ENCODE data around the gene KRTAP1-3. TPM values are rescaled to one million over a fixed set of nuclear protein-coding genes. Genes with fewer than 3 reads are reported as not detected.

Gene KRTAP1-3
- total RNA-seq, 1 donor, result not detected

- no peak overlapping the region for H3K4me3 ChIP-seq (ENCODE audit: low read depth, low read length)
Observed at GRCh38 chr17:41020336-41020735, 14.3 kb downstream of the KRTAP1-3 start.

GRCh38 chr17:41019415-41019814, 15.3 kb downstream of the KRTAP1-3 start:
- DNase-seq (ENCODE audit: low read depth), result no peak
- TF ChIP-seq, protein P1, sequence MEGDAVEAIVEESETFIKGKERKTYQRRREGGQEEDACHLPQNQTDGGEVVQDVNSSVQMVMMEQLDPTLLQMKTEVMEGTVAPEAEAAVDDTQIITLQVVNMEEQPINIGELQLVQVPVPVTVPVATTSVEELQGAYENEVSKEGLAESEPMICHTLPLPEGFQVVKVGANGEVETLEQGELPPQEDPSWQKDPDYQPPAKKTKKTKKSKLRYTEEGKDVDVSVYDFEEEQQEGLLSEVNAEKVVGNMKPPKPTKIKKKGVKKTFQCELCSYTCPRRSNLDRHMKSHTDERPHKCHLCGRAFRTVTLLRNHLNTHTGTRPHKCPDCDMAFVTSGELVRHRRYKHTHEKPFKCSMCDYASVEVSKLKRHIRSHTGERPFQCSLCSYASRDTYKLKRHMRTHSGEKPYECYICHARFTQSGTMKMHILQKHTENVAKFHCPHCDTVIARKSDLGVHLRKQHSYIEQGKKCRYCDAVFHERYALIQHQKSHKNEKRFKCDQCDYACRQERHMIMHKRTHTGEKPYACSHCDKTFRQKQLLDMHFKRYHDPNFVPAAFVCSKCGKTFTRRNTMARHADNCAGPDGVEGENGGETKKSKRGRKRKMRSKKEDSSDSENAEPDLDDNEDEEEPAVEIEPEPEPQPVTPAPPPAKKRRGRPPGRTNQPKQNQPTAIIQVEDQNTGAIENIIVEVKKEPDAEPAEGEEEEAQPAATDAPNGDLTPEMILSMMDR (IDR thresholded peaks at IDR 0.05; ENCODE audit: insufficient read depth, low read length), result no peak
- no peak overlapping the region for H3K4me3 ChIP-seq (ENCODE audit: low read depth, low read length)

More at GRCh38 chr17:41020336-41020735, 14.3 kb downstream of the KRTAP1-3 start:
- TF ChIP-seq, protein P1 (IDR thresholded peaks at IDR 0.05; ENCODE audit: insufficient read depth, low read length), result no peak
- DNase-seq (ENCODE audit: low read depth), result no peak

- TF ChIP-seq, protein P1 (IDR thresholded peaks at IDR 0.05; ENCODE audit: insufficient read depth, low read length), result no peak
- DNase-seq (ENCODE audit: low read depth), result no peak
- no peak overlapping the region for H3K4me3 ChIP-seq (ENCODE audit: low read depth, low read length)
Observed at GRCh38 chr17:41018541-41018940, 16.1 kb downstream of the KRTAP1-3 start.

GRCh38 chr17:41016578-41017215, 18.0 kb downstream of the KRTAP1-3 start:
- TF ChIP-seq, protein P1 (IDR thresholded peaks at IDR 0.05; ENCODE audit: insufficient read depth, low read length), result no peak
- no peak for DNase-seq (ENCODE audit: low read depth)
- no peak overlapping the region for H3K4me3 ChIP-seq (ENCODE audit: low read depth, low read length)

- DNase-seq (ENCODE audit: low read depth), result no peak
- TF ChIP-seq, protein P1 (IDR thresholded peaks at IDR 0.05; ENCODE audit: insufficient read depth, low read length), result no peak
- H3K4me3 ChIP-seq (ENCODE audit: low read depth, low read length), result no peak overlapping the region
Observed at GRCh38 chr17:41015454-41015853, 19.2 kb downstream of the KRTAP1-3 start.

GRCh38 chr17:41013606-41014005, 21.1 kb downstream of the KRTAP1-3 start:
- TF ChIP-seq, protein P1 (IDR thresholded peaks at IDR 0.05; ENCODE audit: insufficient read depth, low read length), result no peak
- DNase-seq (ENCODE audit: low read depth), result peak; percentile 51
- H3K4me3 ChIP-seq (ENCODE audit: low read depth, low read length), result no peak overlapping the region

DNA sequence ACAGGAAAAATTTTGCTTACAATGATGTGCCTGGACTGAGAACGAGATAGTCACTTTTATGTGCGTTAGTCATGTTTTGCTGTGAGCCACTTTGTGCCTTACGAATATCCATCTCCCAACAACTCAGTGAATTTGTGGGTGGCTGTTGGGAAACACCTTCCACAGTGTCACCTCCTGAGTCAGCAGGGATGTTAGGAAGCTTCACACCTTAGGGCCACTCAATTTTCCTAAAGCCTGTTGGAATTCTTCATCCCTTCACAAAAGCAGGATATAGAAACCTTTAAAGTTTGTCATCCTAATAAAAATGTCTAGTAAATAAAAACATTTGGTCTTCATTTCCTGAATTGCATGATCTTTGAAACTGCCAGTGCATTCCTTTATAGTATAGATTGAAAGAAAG, 21.5 kb downstream of the KRTAP1-3 start:
- TF ChIP-seq, protein P1 (IDR thresholded peaks at IDR 0.05; ENCODE audit: insufficient read depth, low read length), result no peak
- no peak for DNase-seq (ENCODE audit: low read depth)

More for the DNA sequence above, 21.5 kb downstream of the KRTAP1-3 start:
- no peak overlapping the region for H3K4me3 ChIP-seq (ENCODE audit: low read depth, low read length)
